RKO (cell line): ENCODE measurements around the gene LAMB4.

Source experiments
- DNase-seq: peaks from one replicate; pipeline ENCODE4 v3.0.0-alpha.2; 2016; ENCODE audit warnings: low spot score

The LAMB4 gene

GRCh38 chr7:108078211-108078673 lies 51.9 kb downstream of the LAMB4 start:
- no peak for DNase-seq

GRCh38 chr7:108077709-108078108 lies 52.5 kb downstream of the LAMB4 start:
- DNase-seq = no peak

GRCh38 chr7:108076156-108076555 lies 54.0 kb downstream of the LAMB4 start:
- DNase-seq = no peak

- no peak for DNase-seq
These were observed 56.7 kb downstream of the LAMB4 start for GRCh38 chr7:108073305-108074070.

- DNase-seq = no peak
These were observed 57.4 kb downstream of the LAMB4 start for GRCh38 chr7:108072739-108073138.

- DNase-seq = no peak
These were observed 58.0 kb downstream of the LAMB4 start for GRCh38 chr7:108072116-108072515.

GRCh38 chr7:108071551-108071950 lies 58.6 kb downstream of the LAMB4 start:
- no peak for DNase-seq

- no peak for DNase-seq
These were observed 60.5 kb downstream of the LAMB4 start for GRCh38 chr7:108069646-108070045.

- DNase-seq = no peak
These were observed 62.3 kb downstream of the LAMB4 start for GRCh38 chr7:108067844-108068243.

GRCh38 chr7:108066486-108066885 lies 63.7 kb downstream of the LAMB4 start:
- DNase-seq = no peak

GRCh38 chr7:108063520-108063933 lies 66.6 kb downstream of the LAMB4 start:
- peak; percentile 30 for DNase-seq

- DNase-seq = no peak
These were observed 67.7 kb downstream of the LAMB4 start for GRCh38 chr7:108062250-108063014.

GRCh38 chr7:108059526-108059925 lies 70.6 kb downstream of the LAMB4 start:
- DNase-seq = no peak

GRCh38 chr7:108057951-108058481 lies 72.1 kb downstream of the LAMB4 start:
- no peak for DNase-seq

- DNase-seq = no peak
These were observed 74.5 kb downstream of the LAMB4 start for GRCh38 chr7:108055611-108056021.

GRCh38 chr7:108054537-108054936 lies 75.6 kb downstream of the LAMB4 start:
- no peak for DNase-seq

- no peak for DNase-seq
These were observed 76.9 kb downstream of the LAMB4 start for GRCh38 chr7:108053250-108053649.

- DNase-seq = no peak
These were observed 78.7 kb downstream of the LAMB4 start for GRCh38 chr7:108051454-108051853.

GRCh38 chr7:108049962-108050361 lies 80.2 kb downstream of the LAMB4 start:
- no peak for DNase-seq

- DNase-seq = no peak
These were observed 81.7 kb downstream of the LAMB4 start for GRCh38 chr7:108048422-108048821.

GRCh38 chr7:108046952-108047506 lies 83.1 kb downstream of the LAMB4 start:
- no peak for DNase-seq

- DNase-seq = no peak
These were observed 84.5 kb downstream of the LAMB4 start for GRCh38 chr7:108045669-108046068.

- DNase-seq = no peak
These were observed 85.0 kb downstream of the LAMB4 start for GRCh38 chr7:108045154-108045553.
